Sciatic nerve (tissue), 2 donors: ENCODE results near the gene RBM19. TPM values are rescaled to one million over a fixed set of nuclear protein-coding genes. Genes with fewer than 3 reads are reported as not detected.

Experiments used
- ATAC-seq: fragments of 200-7000 bp; cut with Tn5 transposase; one replicate; pipeline ENCODE4 v1.9.1; 2020; ENCODE audit warnings: mild to moderate bottlenecking, moderate library complexity
- DNase-seq: peaks from one replicate; pipeline ENCODE4 v3.0.0-alpha.2; 2020; ENCODE audit warnings: low spot score
- intact Hi-C: fragments of 100-400 bp; cut with DNase I; formaldehyde crosslinking; loops from one replicate; pipeline ENCODE4 v1.14.2; 2022
- total RNA-seq: library from RNA; stranded (reverse); fragmentation: NEBNext Ultra II Directional; extraction: Animal tissue kit (Norgen Biotek cat#: 25700); gene quantifications from one replicate; pipeline ENCODE4 v1.2.1, GENCODE V29; 2021
- donor health status: DM: no; HTN: no; CAD: no.
- donor health status: DM: no; HTN: no; CAD: no.

Gene RBM19
- total RNA-seq, 1 donor from 2014 or later = 40.3 TPM

DNA sequence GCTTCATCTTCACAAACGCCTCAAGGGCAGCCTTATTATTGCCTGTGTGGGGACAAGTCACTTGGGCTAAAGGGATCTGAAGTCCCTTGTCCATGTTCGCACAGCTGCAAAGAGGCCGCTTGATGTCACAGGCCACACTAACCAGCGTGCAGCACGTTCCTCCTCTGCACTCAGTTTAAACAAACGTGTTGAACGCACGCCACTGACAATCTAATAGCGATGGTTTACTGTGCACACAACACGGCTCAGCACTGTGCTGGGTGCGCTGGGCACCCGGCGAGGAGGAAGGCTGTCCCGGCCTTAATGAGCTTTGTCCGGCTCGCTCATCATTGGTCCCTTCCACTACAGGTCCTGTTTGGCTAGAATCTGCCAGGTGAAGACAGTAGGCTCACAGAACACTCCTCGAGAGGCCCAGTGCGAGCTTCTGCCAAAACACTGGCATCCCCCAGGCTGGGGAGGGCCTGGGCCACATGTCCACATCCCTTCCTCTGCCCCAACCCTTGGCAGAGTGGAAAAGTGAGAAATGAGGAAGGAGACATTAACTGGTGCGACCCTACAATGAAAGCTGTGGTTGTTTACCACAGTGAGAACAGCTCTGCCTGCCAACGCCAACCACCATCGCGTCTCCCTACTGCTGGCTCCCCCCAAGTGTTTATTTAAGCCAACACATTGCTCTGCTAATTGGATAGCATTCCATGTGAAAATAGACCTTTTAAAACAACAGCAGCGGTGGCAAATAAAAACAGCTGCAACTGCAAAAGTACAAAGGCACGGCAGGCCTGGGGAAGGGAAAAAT is 113.2 kb downstream of the RBM19 start:
- peak; percentile 26 for ATAC-seq
- intact Hi-C loops = no loop called here
- no peak for DNase-seq

DNA sequence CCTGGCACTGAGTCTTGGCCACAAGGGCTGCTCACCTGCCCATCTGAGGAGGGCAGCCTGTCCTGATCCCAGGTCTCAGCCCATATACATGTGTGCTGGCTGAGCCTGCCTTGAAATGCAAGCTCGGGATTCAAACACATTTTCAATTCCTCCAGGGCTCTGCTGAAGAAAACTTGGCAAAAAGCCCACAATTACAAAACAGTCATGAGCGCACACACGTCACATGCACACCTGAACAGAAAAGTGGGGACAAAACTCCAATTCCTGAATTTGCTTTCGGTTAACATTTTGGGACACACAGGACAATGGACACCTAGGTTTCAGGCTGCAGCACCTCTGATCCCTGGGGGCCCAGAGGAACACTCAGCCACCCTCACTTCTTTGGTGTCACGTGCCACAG is 113.9 kb downstream of the RBM19 start:
- intact Hi-C loops = no loop called here
- ATAC-seq = no peak
- no peak for DNase-seq

DNA sequence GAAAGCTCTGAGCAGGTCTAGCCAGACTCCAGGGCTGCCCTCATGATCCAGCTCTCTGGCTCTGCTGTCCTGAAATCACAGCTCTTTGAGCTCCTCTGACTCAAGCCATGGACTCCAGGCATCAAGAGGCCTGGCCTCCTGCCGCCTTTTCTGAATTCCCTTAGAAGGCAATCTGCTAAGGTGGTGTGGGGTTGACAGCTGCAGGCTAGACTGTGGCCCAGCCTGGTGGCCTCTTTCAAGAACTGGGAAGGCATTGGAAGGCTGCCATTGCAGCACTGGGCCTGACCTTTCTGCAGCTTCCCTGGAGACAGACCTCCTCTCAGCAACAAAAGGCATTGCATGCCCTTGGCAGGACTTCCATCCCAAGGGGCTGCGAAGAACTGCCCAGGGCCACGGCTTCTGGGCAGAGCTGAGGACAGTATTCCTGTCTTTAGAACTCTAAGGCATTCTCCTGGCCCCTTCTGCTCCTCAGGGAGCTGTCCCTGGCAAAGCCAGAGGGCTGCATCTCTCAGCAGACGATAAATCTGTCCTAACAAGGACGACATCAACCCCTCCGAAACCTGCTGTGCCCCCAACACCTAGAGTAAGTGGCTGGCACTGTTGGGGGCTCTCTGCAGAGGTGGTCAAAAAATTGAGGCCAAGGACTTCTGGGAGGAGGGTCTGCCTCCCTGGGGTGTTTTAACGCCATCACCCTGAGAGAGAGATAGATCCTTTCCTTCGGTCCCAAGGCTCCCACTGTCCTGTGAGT is 115.6 kb downstream of the RBM19 start:
- DNase-seq (no peak), ATAC-seq (peak; percentile 57)
- intact Hi-C loops = no loop called here

DNA sequence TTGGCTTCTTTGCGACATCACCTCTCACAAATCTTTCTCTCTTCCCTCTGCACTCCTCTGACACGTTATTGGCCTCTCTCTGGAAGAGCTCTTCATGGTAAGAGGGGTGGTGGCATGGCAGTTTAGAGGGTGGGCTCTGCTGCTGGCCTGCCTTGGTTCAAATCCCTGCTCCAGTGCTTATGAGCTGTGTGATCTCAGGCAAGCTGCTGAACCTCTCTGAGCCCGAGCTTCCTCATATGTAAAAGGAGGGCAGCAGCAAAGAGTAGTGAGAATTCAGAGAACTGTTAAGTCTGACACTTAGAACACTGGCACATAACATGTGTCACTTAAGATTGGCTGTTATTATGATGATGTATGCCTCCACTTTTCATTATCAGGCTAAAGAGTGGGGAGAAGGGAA is 118.3 kb downstream of the RBM19 start:
- ATAC-seq = no peak
- no peak for DNase-seq
- intact Hi-C loops = no loop called here

DNA sequence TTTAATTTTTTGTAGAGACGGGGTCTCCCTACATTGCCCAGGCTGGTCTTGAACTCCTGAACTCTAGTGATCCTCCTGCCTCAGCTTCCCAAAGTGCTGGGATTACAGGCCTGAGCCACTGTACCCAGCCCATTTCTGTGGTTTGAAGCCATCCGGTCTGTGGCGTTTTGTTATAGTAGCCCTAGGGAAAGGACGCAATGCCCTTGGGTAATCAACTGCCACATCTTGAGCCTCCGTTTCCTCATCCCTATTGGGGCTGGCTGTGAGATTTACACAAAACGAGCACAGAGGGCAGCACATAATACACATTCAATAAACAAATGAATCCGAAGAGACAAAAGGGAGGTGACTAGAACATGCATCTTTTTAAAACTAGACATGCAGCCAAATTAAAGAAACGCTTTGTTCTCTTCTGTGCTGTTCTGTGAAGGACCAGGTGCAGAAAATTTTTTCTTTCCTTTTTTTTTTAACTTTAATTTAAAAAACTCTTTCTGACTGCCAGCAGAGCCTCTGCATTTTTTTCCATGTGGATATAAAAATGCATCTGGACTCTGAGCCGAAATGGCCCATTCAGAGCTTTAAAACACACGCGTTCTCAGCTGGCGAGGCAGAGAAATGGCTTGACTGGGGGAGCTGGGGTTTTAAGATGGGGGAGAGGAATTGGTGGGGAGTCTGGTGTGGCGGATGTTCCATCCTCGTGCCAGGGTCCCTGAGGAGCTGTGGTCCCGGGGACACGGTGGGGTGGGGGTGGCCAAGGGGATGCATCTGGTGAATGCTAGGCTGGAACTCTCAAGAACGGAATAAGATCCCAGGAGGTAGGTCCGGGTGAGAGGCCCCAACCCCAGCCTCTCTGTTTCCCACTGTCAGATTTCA is 119.0 kb downstream of the RBM19 start:
- intact Hi-C loops = no loop called here
- DNase-seq = no peak
- no peak for ATAC-seq

DNA sequence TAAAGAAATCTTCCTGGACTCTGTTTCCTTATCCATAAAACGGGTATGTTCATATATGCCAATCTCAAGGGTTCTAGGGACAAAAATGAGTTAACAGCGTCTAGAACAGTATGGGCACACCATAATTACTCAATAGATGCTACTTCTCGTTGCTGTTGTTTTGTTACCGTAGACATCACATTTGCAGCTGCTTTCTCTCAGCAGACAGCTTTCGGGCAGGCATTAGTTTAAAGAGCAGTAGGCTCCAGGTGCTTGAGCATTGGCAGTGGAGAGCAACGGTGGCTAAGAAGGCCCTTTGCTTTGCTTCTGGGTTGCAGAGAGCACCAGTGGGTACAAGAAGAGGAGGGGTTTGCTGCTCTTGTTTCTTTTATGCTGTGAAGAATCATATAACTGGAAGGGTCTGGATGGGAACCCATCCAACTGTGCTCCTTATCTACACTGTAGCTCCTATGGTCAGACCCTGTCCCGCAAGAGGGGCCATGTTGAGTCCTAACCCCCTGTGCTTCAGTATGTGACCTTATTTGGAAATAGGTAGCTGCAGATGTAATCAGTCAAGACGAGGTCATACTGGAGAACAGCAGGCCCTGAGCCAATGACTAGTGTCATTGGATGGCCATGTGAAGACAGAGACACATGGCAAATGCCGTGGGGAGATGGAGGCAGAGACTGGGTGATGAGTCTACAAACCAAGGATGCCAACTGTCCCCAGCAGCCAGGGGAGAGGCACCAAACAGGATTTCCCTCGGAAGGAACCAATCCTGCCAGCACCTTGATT is 120.0 kb downstream of the RBM19 start:
- DNase-seq (no peak), ATAC-seq (no peak)
- intact Hi-C loops = no loop called here

DNA sequence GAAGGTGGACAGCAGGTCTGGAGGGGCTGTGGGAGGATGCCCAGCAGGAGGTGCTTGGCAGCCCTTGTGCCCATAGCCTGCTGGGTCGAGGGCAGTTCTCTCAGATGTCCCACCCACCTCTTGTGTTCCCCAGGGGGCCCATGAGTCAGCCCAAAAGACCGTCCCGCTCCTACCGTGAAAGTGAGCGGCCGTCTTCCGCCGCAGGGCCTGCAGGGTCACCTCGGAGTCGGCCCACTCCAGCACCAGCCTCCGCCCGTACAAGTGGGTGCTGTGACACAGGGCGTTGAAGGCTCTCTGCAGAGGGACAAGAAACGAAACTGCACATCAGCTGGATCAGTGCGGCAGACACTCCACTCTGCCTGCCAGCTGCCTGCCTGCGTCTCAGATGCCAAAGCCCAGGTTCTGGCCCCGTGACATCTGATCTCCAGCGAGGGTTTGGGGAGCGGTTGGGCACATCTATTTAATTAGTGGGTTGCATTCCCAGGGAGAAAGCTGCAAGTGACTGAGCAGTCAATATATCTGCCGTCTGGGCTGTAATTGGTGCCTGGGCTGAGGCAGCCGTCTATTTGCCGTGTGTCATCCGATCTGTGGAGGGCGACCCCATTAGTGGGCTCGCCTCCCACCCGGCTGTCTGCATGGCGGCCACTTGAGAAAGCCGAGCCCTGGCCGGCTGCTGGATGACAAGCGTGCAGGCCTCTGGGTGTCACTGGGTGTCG is 121.5 kb downstream of the RBM19 start:
- ATAC-seq (no peak), DNase-seq (no peak)
- intact Hi-C loops = no loop called here

DNA sequence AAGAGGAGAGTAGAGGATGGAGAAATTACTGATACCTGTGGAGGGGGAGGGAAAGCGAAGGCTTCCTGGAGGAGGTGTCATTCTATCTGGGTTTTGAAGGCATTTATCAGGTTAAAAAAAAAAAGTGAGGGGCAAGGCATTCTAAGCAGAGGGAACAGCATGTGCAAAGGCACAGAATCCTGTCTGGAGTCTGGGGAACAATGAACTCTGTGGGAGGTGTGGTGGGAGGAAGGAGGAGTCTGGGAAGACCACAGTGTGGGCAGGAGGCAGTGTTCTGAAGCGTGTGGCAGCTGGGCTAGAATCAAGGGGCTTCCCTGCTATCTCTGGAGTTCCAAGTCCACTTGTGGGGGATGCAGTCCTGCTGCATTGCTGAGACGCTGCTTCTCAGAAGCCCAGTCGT is 123.4 kb downstream of the RBM19 start:
- ATAC-seq = no peak
- intact Hi-C loops = no loop called here
- DNase-seq = no peak

DNA sequence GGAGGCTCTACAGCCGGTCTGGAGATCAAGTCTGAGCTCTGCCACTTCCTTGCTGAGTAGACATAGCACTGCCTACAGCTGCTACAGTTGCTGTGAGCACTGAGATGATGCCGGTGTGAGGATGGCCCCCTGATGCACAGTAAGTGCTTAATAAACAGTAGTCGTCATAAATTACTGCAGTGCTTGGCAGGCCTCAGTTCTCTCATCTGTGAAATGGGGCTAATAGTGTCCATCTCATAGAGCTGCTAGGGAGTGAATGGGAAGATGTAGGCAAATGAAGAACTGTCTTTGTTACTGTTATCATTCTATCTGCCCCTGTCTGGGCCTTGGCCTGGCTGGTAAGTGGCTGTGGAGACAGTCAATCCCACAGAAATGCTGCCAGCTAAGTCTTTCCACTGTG is 124.3 kb downstream of the RBM19 start:
- intact Hi-C loops = no loop called here
- ATAC-seq (no peak), DNase-seq (no peak)

DNA sequence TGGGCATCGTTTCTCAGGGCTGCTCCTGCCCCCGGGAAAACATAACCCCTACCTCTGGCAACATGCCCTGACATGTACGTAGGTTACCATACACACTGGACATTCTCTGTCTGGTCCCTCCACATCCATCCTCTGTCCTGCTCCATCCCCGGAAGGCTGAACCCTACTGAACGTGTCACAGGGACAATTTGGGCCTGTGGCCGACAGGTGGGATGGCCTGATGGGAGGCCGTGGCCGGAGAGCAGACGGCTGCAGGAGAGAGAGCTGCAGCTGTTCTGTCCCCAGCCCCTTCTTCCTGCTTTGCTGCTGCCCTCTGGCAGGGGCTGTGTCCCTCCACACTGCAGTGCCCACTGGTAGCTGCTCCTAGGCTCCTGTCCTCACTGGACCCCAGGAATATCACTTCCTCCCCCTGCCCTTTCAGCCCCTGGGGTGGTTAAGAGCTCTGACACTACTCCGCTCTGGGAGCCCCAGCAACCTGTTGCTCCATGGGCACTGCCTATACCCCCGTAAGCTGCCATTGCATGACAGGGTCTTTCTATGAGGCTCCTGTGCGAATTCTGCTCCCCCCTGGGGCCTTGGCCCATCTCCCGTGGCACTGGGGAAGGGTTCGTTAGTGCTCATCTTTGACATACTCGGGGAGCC is 125.6 kb downstream of the RBM19 start:
- DNase-seq = no peak
- intact Hi-C loops = no loop called here
- no peak for ATAC-seq

DNA sequence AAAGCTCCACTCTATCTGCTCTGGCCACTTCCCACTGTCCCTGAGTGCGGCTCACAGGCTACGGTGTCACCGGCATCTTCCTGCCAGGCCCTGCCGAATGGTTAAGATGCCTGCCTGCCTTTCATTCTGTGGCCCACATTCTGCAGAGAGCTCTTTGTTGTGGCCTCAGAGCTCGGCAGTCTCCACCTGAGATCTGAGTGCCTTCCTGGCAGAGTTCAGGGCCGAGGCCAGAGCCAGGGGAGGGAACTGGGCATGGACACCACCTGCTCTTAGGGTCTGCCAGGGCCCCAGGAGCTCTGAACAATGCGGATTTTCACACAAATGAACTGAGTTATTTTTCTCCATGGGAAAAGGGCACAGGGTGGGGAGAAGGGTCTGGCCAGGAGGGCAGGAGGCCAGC is 127.2 kb downstream of the RBM19 start:
- DNase-seq (no peak), ATAC-seq (no peak)
- intact Hi-C loops = no loop called here

DNA sequence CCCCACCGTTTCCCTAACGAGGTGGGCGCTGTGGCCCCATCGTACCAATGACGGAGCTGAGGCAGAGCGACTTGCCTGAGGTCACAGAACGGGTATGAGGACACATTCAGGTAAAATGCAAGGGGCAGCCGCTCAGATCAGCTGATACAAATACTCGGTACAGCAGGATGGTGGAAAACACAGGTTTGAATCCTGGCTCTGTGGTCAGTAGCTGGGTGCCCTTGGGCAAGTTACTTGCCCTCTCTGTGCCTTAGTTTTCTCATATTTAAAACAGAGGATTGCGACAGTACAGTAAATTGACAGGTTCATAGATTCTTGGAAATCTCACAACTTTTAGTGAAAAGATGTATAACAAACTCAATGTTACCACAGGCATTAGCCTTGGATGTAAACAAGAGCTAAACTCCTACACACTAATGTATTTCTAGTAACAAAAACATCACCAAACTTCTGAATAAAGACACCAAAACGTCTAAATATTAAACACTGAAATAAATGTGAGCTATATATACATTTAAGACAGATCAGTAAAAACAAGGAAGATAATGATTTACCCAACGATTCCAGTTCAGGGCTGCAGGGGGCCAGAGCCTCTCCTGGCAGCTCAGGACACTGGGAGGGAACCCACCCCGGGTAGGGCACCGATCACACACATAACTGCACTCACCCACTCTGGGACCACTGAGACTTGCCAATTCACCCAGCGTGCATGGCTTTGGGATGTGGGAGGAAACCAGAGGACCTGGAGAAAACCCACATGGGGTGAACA is 128.4 kb downstream of the RBM19 start:
- ATAC-seq (no peak), DNase-seq (no peak)
- intact Hi-C loops = no loop called here

DNA sequence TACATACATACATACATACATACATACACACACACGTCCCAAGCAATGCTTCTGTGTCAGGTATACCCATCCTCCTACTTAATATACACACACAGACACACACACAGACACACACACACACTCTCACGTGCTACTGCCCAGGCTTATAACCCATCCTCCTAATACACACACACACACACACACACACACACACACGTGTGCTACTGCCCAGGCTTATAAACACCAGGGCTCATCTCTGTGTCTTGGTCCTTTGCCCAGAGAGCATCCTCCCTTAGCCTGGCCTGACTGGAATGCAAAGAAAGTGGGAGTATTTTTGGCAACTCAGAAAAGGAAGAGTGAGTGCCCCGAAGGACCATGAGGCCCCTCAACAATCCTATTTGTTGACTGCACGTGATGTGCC is 129.0 kb downstream of the RBM19 start:
- ATAC-seq = no peak
- intact Hi-C loops = no loop called here
- no peak for DNase-seq

DNA sequence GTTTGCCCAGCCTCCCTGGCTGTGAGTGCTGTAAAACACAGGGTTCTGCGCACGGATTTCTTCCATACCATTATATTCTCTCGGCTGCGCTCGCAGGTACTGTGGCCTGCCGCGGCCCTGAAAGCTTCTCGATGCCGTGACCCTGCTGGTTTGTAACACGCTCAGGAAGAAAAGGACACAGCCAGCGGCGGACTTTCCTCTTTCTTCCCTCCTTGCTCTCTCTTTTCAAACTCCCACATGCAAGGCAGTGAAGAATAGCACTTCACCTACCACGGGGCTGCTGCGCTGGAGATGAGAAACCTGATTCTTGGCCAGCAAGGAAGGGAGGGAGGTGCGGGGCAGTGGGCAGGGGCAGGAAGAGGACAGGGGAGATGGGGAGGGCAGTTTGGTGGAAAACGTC is 130.2 kb downstream of the RBM19 start:
- ATAC-seq (no peak), DNase-seq (no peak)
- intact Hi-C loops = no loop called here

DNA sequence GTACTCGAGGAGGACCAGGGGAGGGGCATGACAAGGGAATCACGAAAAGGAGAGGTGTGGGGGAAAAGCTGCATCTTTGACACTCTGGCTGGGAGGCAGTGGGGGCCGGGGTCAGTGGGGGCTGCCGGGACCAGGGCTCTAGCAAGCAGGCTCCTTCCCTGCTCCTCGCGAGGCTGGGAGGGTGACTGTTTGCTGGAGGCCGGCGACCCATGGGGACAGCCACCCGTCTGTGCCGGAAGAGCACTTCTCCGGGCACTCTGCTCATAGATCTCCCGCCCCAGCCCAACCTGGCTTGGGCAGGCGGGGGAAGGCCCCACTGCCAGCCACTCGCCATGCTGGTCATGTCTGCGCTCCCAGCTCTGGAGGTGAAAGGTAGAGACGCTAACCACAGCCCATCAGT is 130.7 kb downstream of the RBM19 start:
- no peak for DNase-seq
- no peak for ATAC-seq
- intact Hi-C loops = no loop called here

DNA sequence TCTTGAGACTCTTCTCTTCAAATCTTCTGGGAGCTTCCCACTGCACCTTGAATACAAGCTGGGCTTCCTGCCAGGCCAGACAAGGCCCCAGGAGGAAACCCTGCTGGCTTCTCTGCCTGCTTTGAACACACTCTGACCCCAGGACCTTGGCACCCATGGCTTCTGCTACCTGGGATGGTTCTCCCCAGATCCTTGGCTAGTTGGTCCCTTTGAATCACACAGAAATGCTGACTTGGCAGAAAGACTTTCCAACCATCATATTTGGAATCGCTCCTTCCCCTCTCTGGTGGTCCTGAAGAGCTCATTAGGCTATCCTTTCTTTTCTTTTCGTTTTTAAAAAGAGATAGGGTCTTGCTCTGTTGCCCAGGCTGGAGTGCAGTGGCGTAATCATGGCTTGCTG is 132.7 kb downstream of the RBM19 start:
- ATAC-seq (no peak), DNase-seq (no peak)
- intact Hi-C loops = no loop called here

DNA sequence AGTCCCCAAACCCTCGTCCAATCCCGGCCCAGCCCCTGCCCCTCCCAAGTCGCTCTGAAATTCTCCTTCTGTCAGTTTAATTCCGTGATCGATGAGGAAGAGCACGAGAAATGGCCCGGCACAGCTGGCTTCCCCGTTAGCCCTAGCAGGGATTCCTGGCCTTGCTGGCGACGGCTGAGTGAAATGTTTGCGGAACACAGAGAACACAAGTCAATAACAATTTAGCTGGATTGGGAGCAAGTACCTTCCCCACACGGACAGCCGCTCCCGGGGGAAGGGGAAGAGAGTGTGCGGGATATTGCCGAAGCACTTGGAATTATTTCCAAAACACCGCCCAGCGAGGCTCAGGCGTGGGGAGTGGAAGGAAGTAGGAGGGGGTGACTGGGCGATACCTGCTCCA is 134.6 kb downstream of the RBM19 start:
- ATAC-seq = peak; percentile 28
- no peak for DNase-seq
- intact Hi-C loops = no loop called here
